Suprapubic skin (tissue), 3 donors: ENCODE measurements around the gene DISC1.

ENCODE experiments used
- CTCF ChIP-seq, 2 donors: fragments of 200-600 bp in 1 of 2; fragments of 450-650 bp in 1 of 2; sonication (generic) in 1 of 2; IDR thresholded peaks; one replicate each; pipeline ENCODE4 v1.5.1; 2016 to 2019; ENCODE audit warnings: antibody characterized with exemption in 2 of 2, mild to moderate bottlenecking in 1 of 2, moderate library complexity in 1 of 2
- EP300 ChIP-seq: sonication (generic); formaldehyde crosslinking; IDR thresholded peaks from one replicate; pipeline ENCODE4 v1.6.1; 2017; ENCODE audit warnings: antibody characterized with exemption
- POLR2A ChIP-seq, 2 donors: fragments of 450-650 bp; IDR thresholded peaks; one replicate each; pipeline ENCODE4 v1.6.1; 2017; ENCODE audit warnings: antibody characterized with exemption in 2 of 2, mild to moderate bottlenecking in 2 of 2, moderate library complexity in 2 of 2

GRCh38 chr1:231601824-231602672 lies 24.5 kb upstream of the DISC1 start:
- TF ChIP-seq CTCF (IDR thresholded peaks at IDR 0.05) (no peak), EP300 (no peak), POLR2A (IDR thresholded peaks at IDR 0.05) (no peak)
